ENCODE measurements around the gene BCL3. TPM values are rescaled to one million over a fixed set of nuclear protein-coding genes. Genes with fewer than 3 reads are reported as not detected.

The BCL3 gene
- total RNA-seq, 4 donors from 2014 or later: 13.2 to 37.7 (median 16.4) TPM

DNA sequence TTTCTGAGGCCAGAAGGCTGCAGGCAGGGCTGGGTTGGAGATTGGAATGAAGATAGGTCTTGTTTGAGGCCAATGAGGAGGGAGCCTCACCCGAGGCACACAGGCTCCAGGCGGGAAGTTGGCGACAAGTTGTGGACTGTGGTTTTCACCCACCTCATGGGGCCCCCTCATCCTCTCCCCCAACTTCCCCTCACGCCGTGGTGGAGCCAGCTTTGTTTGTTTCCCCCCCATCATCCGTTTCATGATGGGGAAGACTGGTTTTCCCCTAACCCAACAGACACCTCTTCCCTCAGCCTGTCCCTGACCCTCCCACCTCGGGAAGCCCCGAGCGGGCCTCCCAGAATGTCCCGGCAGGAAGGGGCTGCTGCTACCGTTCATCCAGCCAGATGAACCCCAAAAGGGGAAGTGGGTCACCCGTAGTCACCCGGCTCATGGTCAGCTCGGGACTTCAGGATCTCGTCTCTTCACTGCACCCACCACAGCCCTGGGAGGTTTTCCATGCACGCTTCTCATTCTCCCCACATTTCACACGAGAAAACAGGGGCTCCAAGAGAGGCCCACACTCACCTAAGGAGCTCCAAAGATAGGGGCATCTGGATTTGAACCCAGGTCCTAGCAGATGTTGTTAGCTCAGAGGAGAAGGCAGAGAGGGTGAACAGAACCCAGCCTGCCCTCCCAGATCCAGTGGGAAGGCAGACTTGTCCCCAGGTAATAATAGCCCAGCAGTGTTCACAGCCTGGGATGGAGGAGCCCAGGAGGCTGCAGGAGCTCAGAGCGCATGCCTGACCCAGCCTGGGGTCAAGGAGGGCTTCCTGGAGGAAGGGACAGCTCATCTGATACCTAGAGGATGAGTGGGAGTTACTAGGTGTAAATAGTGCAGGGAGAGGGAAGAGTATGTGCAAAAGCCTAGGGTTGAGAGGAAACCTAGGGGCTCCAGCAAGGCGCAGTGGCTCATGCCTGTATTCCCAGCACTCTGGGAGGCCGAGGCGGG, 26.1 kb upstream of the BCL3 start:
- Histone ChIP-seq H3K9me3 (no peaks in the 10 kb centered on the region), H3K4me3 (no peak overlapping the region), H3K36me3 (no peaks in the 10 kb centered on the region), H3K4me1 (peaks cover 0 to 63% (median 19%) of the 10 kb centered on the region in 3 donors), H3K27ac (peak overlapping the region in 3 of 4 donors; percentile 1 to 31 (median 22)), H3K27me3 (no peaks in the 10 kb centered on the region)
- no peak for ATAC-seq
- WGBS, 2 donors (ENCODE audit: low coverage in 1 of 2): 44 to 55% methylated on average over 6 of the region's 21 CpGs
- no peak for TF ChIP-seq EP300 (IDR thresholded peaks at IDR 0.05)

DNA sequence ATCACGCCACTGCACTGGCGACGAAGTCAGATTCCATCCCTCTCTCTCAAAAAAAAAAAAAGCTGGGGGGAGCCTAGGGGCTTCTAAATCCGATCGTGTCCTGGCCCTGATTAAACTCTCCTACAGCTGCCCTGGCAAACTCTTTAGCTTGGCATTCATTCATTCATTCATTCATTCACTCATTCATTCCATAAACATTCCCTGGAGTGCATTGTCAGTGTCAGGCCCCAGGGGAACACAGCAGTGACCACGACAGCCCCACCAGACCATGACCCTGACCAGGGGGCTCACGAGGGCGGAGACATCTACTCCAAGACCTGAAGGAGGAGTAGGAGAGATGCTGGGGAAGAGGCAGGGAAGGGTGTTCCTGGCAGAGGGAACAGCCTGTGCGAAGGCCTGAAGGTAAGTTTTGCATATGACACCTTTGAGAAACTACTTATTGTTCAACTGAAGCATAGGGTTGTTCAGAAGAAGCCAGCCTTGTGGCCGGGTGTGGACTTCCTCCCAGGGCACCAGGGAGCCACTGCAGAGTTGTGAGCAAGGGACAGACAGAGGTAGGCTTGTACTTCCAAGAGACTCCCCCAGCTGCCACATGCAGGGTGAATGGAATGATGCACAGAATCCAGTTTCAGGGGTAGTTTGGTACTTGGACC, 25.1 kb upstream of the BCL3 start:
- H3K9me3 ChIP-seq: no peaks in the 10 kb centered on the region
- TF ChIP-seq POLR2A (IDR thresholded peaks at IDR 0.05) (no peak), POLR2AphosphoS5 (IDR thresholded peaks at IDR 0.05) (no peak), EP300 (IDR thresholded peaks at IDR 0.05) (no peak)
- TF ChIP-seq, protein P1, sequence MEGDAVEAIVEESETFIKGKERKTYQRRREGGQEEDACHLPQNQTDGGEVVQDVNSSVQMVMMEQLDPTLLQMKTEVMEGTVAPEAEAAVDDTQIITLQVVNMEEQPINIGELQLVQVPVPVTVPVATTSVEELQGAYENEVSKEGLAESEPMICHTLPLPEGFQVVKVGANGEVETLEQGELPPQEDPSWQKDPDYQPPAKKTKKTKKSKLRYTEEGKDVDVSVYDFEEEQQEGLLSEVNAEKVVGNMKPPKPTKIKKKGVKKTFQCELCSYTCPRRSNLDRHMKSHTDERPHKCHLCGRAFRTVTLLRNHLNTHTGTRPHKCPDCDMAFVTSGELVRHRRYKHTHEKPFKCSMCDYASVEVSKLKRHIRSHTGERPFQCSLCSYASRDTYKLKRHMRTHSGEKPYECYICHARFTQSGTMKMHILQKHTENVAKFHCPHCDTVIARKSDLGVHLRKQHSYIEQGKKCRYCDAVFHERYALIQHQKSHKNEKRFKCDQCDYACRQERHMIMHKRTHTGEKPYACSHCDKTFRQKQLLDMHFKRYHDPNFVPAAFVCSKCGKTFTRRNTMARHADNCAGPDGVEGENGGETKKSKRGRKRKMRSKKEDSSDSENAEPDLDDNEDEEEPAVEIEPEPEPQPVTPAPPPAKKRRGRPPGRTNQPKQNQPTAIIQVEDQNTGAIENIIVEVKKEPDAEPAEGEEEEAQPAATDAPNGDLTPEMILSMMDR (IDR thresholded peaks at IDR 0.05): no peak
- no peak overlapping the region for H3K4me3 ChIP-seq
- H3K27ac ChIP-seq: peak overlapping the region in 1 of 4 donors; percentile 24
- 37 to 79% methylated on average over 4 of the region's 10 CpGs for WGBS, 2 donors (ENCODE audit: low coverage in 1 of 2)
- ATAC-seq: peak; percentile 31
- no peaks in the 10 kb centered on the region for H3K36me3 ChIP-seq
- H3K27me3 ChIP-seq: no peaks in the 10 kb centered on the region
- peaks cover 0 to 56% (median 18%) of the 10 kb centered on the region in 3 donors for H3K4me1 ChIP-seq

DNA sequence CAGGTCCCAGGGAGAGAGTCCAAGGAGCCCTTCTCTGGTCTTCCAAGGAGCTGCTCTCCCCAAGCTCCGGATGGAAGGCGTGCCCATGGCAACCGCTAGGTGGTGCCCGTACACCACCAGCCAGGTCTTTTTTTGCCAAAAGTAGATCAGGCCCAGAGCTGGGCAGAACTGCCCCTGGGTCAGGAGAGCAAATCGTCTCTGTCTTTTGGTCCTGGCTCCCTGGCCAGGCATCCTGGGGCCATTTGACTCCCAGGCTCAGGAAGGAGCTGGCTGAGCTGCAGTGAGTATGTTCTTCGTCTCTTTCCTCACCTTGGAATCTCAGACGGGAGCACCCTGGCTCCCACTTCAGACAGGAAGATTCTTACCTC, 24.6 kb upstream of the BCL3 start:
- Histone ChIP-seq H3K9me3 (no peaks in the 10 kb centered on the region), H3K36me3 (no peaks in the 10 kb centered on the region), H3K27ac (peak overlapping the region in 2 of 4 donors; percentile 4 to 24), H3K4me1 (peaks cover 0 to 51% (median 12%) of the 10 kb centered on the region in 3 donors), H3K4me3 (no peak overlapping the region), H3K27me3 (no peaks in the 10 kb centered on the region)
- TF ChIP-seq POLR2AphosphoS5 (IDR thresholded peaks at IDR 0.05): no peak
- TF ChIP-seq, protein P1 (IDR thresholded peaks at IDR 0.05): peak; percentile 97 to 99 (median 98)
- WGBS, 2 donors (ENCODE audit: low coverage in 1 of 2): 0 to 11% methylated on average over 1 to 7 of the region's 7 CpGs
- peak; percentile 92 for ATAC-seq

DNA sequence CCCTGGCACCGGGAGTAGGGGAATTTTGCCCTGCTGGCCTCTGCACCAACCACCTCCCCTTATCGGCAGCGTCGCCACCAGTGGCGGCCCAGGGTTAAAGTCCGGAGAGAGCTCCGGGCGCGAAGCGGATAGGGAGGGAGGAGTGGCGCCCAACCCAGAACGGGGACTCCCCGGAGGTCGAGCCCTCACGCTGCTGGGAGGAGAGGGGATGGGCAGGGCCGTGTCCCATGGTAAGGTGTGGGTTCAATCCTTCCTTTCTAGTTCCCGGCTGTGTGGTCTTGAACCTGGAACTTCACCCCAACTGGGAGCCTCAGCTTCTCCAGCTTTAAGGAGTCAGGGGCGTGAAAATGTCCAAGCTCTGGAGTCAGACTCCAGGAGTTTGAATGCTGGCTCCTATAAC, 23.3 kb upstream of the BCL3 start:
- Histone ChIP-seq H3K27me3 (no peaks in the 10 kb centered on the region), H3K27ac (peak overlapping the region in 3 of 4 donors; percentile 3 to 37 (median 27)), H3K9me3 (no peaks in the 10 kb centered on the region), H3K36me3 (no peaks in the 10 kb centered on the region), H3K4me1 (peaks cover 0 to 45% (median 7%) of the 10 kb centered on the region in 3 donors), H3K4me3 (no peak overlapping the region)
- no peak for ATAC-seq
- TF ChIP-seq EP300 (IDR thresholded peaks at IDR 0.05) (no peak), POLR2A (IDR thresholded peaks at IDR 0.05) (no peak)
- TF ChIP-seq, protein P1 (IDR thresholded peaks at IDR 0.05): no peak
- 20% methylated on average over 1 of the region's 18 CpGs; no CpG with 5 or more reads in 1 of the 2 donors for WGBS, 2 donors (ENCODE audit: low coverage in 1 of 2)

DNA sequence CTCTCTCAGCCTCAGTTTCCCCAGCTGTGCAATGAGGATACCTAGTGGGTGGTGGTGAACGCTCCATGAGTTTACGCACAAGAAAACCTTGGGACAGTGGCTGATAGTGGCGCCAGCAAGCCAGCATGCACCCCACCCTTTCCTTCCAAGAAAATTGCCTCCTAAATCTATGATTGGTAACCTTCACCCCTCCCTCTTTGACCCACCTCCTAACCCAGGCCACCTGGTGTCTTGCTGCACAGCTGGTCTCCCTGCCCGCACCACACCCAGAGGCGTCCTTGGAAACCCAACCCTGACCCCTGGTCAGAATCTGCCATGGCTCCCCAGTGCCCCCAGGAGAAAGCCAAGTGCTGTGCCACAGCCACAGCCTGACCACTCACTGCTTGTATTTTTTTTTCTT, 22.8 kb upstream of the BCL3 start:
- WGBS, 2 donors (ENCODE audit: low coverage in 1 of 2): 83% methylated on average over 2 of the region's 5 CpGs; no CpG with 5 or more reads in 1 of the 2 donors
- TF ChIP-seq POLR2A (IDR thresholded peaks at IDR 0.05): no peak
- TF ChIP-seq, protein P1 (IDR thresholded peaks at IDR 0.05): no peak
- no peak for TF ChIP-seq POLR2AphosphoS5 (IDR thresholded peaks at IDR 0.05)
- no peak for TF ChIP-seq EP300 (IDR thresholded peaks at IDR 0.05)
- Histone ChIP-seq H3K27me3 (no peaks in the 10 kb centered on the region), H3K9me3 (no peaks in the 10 kb centered on the region), H3K4me3 (no peak overlapping the region), H3K4me1 (peaks cover 0 to 45% (median 7%) of the 10 kb centered on the region in 3 donors), H3K36me3 (no peaks in the 10 kb centered on the region), H3K27ac (peak overlapping the region in 1 of 4 donors; percentile 27)
- ATAC-seq: no peak
